ENCODE results near the gene SEPTIN8. TPM values are rescaled to one million over a fixed set of nuclear protein-coding genes. Genes with fewer than 3 reads are reported as not detected.

Gene SEPTIN8
- total RNA-seq, 4 donors from 2014 or later, result 27.6 to 42.1 (median 29.7) TPM

DNA sequence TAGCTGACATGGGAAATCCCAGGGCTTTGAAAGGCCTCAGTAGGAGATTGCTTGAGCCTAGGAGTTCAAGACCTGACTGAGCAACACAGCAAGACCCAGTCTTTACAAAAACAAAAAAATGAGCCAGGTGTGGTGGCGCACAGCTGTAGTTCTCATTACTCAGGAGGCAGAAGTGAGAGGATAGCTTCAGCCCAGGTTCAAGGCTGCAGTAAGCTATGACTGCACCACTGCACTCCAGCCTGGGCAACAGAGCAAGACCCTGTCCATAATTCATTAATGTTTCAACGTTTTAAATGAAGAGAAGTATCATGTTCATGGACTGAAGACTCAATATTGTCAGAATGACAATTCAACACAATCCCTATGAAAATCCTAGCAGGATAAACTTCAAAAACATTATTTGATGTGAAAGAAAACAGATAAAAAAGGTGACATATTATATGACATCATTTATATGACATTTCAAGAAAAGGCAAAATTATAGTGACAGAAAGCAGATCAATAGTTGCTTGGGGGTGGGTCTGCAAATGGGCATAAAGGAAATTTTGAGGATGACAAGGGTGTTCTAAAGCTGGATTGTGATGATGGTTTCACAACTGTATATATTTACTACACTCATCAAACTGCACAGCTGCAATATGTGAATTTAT, 43.4 kb downstream of the SEPTIN8 start:
- ATAC-seq (ENCODE audit: low FRiP score), result no peak
- DNase-seq (ENCODE audit: low spot score), result no peak
- no peak for TF ChIP-seq CTCF (IDR thresholded peaks at IDR 0.05)

- ATAC-seq (ENCODE audit: low FRiP score) (no peak), DNase-seq (ENCODE audit: low spot score) (no peak)
Measured at GRCh38 chr5:132729896-132730295, 47.1 kb downstream of the SEPTIN8 start.

DNA sequence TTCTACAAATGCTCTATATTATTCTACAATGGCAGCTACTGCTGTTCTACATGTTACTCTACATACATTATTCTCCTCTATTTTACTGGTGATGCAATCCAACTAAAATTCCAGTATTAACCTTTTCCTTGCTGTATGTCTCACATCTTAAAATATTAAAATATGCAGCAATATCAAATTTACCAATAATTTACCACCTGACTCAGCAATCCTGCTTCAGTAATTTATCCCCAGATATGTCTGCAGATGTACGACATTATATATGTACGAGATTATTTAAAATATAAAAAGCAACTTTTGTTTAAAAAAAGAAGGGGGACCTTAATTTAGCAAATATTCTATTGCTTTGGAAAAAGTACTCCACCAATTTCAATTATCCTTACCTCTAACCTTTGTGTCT, 51.3 kb downstream of the SEPTIN8 start:
- no peak for ATAC-seq (ENCODE audit: low FRiP score)
- TF ChIP-seq CTCF (IDR thresholded peaks at IDR 0.05), result no peak

More at GRCh38 chr5:132729896-132730295, 47.1 kb downstream of the SEPTIN8 start:
- TF ChIP-seq CTCF (IDR thresholded peaks at IDR 0.05), result no peak

DNA sequence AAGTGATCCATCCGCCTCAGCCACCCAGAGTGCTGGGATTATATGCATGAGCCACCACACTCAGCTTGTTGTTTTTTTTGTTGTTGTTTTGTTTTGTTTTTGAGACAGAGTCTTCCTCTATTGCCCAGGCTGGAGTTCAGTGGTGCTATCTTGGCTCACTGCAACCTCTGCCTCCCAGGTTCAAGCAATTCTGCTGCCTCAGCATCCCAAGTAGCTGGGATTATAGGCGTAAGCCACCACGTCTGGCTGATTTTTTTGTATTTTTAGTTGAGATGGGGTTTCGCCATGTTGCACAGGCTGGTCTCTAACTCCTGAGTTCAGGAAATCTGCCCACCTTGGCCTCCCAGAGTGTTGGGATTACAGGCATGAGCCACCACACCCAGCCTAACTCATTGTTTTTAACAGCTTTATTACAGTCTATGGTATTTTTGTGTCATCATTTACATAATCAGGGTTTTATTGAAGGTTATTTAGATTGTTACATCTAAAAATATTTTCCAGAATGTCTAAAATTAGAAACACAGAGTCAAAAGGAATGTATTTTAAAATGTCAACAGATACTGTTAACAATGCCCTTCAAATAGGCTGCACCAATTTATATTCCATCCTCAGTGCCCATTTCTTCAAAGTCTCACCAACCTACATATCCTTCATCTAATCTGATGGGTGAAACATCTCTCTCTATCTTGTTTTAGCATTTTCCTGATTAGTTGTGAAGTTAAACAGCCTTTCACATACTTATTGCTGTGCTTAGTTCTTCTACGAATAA, 58.3 kb downstream of the SEPTIN8 start:
- ATAC-seq (ENCODE audit: low FRiP score), result no peak
- TF ChIP-seq CTCF (IDR thresholded peaks at IDR 0.05), result no peak
- DNase-seq (ENCODE audit: low spot score), result no peak

More for the DNA sequence above, 51.3 kb downstream of the SEPTIN8 start:
- no peak for DNase-seq (ENCODE audit: low spot score)

- DNase-seq (ENCODE audit: low spot score) (no peak), ATAC-seq (ENCODE audit: low FRiP score) (no peak)
- TF ChIP-seq CTCF (IDR thresholded peaks at IDR 0.05), result no peak
Measured at GRCh38 chr5:132714456-132715307, 62.4 kb downstream of the SEPTIN8 start.

- no peak for ATAC-seq (ENCODE audit: low FRiP score)
- no peak for TF ChIP-seq CTCF (IDR thresholded peaks at IDR 0.05)
- DNase-seq (ENCODE audit: low spot score), result no peak
Measured at GRCh38 chr5:132708645-132709044, 68.4 kb downstream of the SEPTIN8 start.

Data from omental fat pad (tissue), 4 donors.